SU-DHL-6 (cell line): ENCODE results near the gene GSK3B.

ENCODE experiments used
- EZH2phosphoT487 ChIP-seq: fragments of 200-600 bp; sonication (generic), shearing (Covaris generic); conservative IDR thresholded peaks from 2 replicates; pipeline ENCODE4 v1.6.1; 2018; ENCODE audit warnings: mild to moderate bottlenecking, antibody characterized with exemption, low read length, moderate library complexity, mixed read lengths
- TF ChIP-seq, protein P1 (sequence below): fragments of 200-600 bp; sonication (generic); IDR thresholded peaks from one replicate; pipeline ENCODE4 v1.5.1; 2017; ENCODE audit warnings: antibody characterized with exemption, mild to moderate bottlenecking, low read length, moderate library complexity; ENCODE audit not compliant: insufficient read depth, poor library complexity, severe bottlenecking

DNA sequence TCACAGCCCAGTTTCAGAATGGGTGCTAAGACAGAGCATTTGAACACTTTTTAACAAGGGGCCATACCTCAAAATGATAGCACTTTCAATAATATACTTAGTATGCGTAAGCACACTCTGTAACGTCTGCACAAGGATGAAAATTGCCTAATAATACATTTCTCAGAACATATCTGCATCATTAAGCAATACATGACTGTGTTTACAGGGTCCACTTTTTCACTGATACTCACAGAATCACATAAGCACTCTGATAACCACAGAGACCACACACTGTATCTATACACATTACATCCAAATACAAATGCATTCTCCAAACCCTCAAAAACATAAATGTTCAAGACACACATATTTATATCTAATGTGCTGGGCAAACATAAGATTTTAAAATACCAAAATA, 232.6 kb downstream of the GSK3B start:
- TF ChIP-seq, protein P1, sequence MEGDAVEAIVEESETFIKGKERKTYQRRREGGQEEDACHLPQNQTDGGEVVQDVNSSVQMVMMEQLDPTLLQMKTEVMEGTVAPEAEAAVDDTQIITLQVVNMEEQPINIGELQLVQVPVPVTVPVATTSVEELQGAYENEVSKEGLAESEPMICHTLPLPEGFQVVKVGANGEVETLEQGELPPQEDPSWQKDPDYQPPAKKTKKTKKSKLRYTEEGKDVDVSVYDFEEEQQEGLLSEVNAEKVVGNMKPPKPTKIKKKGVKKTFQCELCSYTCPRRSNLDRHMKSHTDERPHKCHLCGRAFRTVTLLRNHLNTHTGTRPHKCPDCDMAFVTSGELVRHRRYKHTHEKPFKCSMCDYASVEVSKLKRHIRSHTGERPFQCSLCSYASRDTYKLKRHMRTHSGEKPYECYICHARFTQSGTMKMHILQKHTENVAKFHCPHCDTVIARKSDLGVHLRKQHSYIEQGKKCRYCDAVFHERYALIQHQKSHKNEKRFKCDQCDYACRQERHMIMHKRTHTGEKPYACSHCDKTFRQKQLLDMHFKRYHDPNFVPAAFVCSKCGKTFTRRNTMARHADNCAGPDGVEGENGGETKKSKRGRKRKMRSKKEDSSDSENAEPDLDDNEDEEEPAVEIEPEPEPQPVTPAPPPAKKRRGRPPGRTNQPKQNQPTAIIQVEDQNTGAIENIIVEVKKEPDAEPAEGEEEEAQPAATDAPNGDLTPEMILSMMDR = no peak
- no peak for TF ChIP-seq EZH2phosphoT487
